SU-DHL-6 (cell line): ENCODE measurements around the gene NRL.

ENCODE experiments used
- H2AFZ ChIP-seq: fragments of 200-600 bp; sonication (generic); 2 replicates; pipeline ENCODE4 v1.6.1; 2014; ENCODE audit warnings: low read depth, mild to moderate bottlenecking, moderate library complexity, mixed read lengths, antibody characterized with exemption, low read length; ENCODE audit not compliant: severe bottlenecking
- H3F3A ChIP-seq: fragments of 200-600 bp; shearing (Covaris generic); 2 replicates; pipeline ENCODE4 v1.6.0; 2016; ENCODE audit warnings: antibody characterized with exemption, mild to moderate bottlenecking; ENCODE audit not compliant: insufficient read depth
- H3K27ac ChIP-seq: fragments of 200-600 bp; sonication (generic); 2 replicates; pipeline ENCODE4 v1.5.1; 2016; ENCODE audit warnings: low read depth, mild to moderate bottlenecking, low read length, moderate library complexity, mixed read lengths
- H3K27me3 ChIP-seq: fragments of 200-600 bp; sonication (generic), shearing (Covaris generic); 2 replicates; pipeline ENCODE4 v1.6.0; 2014; ENCODE audit warnings: mild to moderate bottlenecking, low read length
- H3K36me3 ChIP-seq: fragments of 200-600 bp; sonication (generic); 2 replicates; pipeline ENCODE4 v1.6.1; 2014; ENCODE audit warnings: mild to moderate bottlenecking, low read length, mixed read lengths
- H3K4me2 ChIP-seq: fragments of 300-600, 200-600 bp; shearing (Covaris generic), sonication (generic); 2 replicates; pipeline ENCODE4 v1.6.0; 2014; ENCODE audit warnings: low read length, low read depth, mild to moderate bottlenecking; ENCODE audit not compliant: poor library complexity, severe bottlenecking
- H3K4me3 ChIP-seq: fragments of 200-600 bp; sonication (generic); 2 replicates; pipeline ENCODE4 v1.5.1; 2014; ENCODE audit warnings: antibody characterized with exemption, low read length, mild to moderate bottlenecking, mixed read lengths; ENCODE audit not compliant: insufficient read depth, poor library complexity, severe bottlenecking
- H3K79me2 ChIP-seq: fragments of 200-600 bp; sonication (generic); 2 replicates; pipeline ENCODE4 v1.6.1; 2014; ENCODE audit warnings: mild to moderate bottlenecking, low read length, moderate library complexity; ENCODE audit not compliant: insufficient read depth
- H3K9ac ChIP-seq: fragments of 200-600 bp; sonication (generic); 2 replicates; pipeline ENCODE4 v1.7.0; 2014; ENCODE audit warnings: mild to moderate bottlenecking, low read length
- H3K9me2 ChIP-seq: fragments of 200-600 bp; sonication (generic); replicated peaks from 2 replicates; pipeline ENCODE4 v1.6.1; 2014; ENCODE audit warnings: low read length; ENCODE audit not compliant: insufficient read depth
- H3K9me3 ChIP-seq: fragments of 200-600 bp; sonication (generic); 2 replicates; pipeline ENCODE4 v1.6.1; 2014; ENCODE audit warnings: low read length, mixed read lengths; ENCODE audit not compliant: insufficient read depth
- H4K20me1 ChIP-seq: fragments of 200-600 bp; sonication (generic); 2 replicates; pipeline ENCODE4 v1.6.1; 2014; ENCODE audit warnings: low read depth, mild to moderate bottlenecking, antibody characterized with exemption, low read length, moderate library complexity, mixed read lengths
- CTCF ChIP-seq: fragments of 200-600 bp; sonication (generic); IDR thresholded peaks from one replicate; pipeline ENCODE4 v1.5.1; 2017; ENCODE audit warnings: antibody characterized with exemption, mild to moderate bottlenecking, low read length, moderate library complexity; ENCODE audit not compliant: insufficient read depth, poor library complexity, severe bottlenecking
- EZH2phosphoT487 ChIP-seq: fragments of 200-600 bp; sonication (generic), shearing (Covaris generic); conservative IDR thresholded peaks from 2 replicates; pipeline ENCODE4 v1.6.1; 2018; ENCODE audit warnings: mild to moderate bottlenecking, antibody characterized with exemption, low read length, moderate library complexity, mixed read lengths

Gene NRL

GRCh38 chr14:24113379-24113800 lies 1.4 kb downstream of the NRL start:
- Histone ChIP-seq H3K36me3 (no peaks in the 10 kb centered on the region), H3K9me2 (no peaks in the 10 kb centered on the region), H3K27ac (peak overlapping the region; percentile 90), H3K79me2 (peaks cover 16% of the 10 kb centered on the region), H4K20me1 (no peaks in the 10 kb centered on the region), H3K9me3 (no peaks in the 10 kb centered on the region), H3K4me2 (peak overlapping the region; percentile 89), H3F3A (peaks cover 16% of the 10 kb centered on the region; the same call in 1 of the 2 replicates), H3K9ac (peak overlapping the region; percentile 82), H3K27me3 (no peaks in the 10 kb centered on the region), H3K4me3 (peak overlapping the region; percentile 67), H2AFZ (peak overlapping the region; percentile 49)
- TF ChIP-seq EZH2phosphoT487 (no peak), CTCF (no peak)

DNA sequence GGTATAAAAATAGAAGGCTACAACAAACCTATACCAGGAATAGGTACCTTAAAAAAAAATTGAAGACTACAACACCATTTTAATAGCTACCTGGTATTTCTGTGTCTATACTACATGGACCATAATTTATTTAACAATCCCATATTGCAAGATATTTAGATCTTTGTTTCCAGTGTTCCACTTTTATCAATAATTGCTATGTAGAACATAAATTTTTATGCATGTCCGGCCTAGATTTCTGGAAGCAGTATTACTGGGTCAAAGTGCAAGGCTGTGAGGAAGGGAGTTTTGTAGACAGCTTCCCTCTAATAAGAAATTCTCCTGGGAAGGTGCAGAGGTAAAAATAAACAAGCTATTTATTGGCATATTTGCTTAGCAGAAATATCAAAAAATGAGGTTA lies 4.2 kb downstream of the NRL start:
- Histone ChIP-seq H3K9me2 (no peaks in the 10 kb centered on the region), H4K20me1 (no peaks in the 10 kb centered on the region), H3K36me3 (no peaks in the 10 kb centered on the region), H2AFZ (no peak overlapping the region), H3K79me2 (peaks cover 3% of the 10 kb centered on the region; the same call in 1 of the 2 replicates), H3K27ac (no peak overlapping the region), H3K9me3 (no peaks in the 10 kb centered on the region), H3K9ac (no peak overlapping the region), H3K27me3 (no peaks in the 10 kb centered on the region), H3K4me3 (no peak overlapping the region), H3K4me2 (no peak overlapping the region), H3F3A (peaks cover 16% of the 10 kb centered on the region; the same call in 1 of the 2 replicates)
- no peak for TF ChIP-seq CTCF

DNA sequence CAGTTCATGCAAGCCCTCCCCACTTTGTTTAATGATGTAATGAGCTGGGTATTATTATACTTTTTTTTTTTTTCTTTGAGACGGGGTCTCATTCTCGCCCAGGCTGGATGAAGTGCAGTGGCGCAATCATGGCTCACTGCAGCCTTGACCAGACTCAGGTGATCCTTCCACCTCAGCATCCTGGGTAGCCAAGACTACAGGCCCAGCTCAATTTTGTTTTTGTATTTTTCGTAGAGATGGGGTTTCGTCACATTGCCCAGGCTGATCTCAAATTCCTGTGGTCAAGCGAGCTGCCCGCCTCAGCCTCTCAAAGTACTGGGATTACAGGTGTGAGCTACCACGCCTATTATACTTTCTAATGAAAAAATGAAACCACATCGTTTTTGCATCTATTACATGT lies 4.7 kb downstream of the NRL start:
- H2AFZ ChIP-seq: no peak overlapping the region
- TF ChIP-seq CTCF (no peak), EZH2phosphoT487 (no peak)
- H3F3A ChIP-seq: peaks cover 16% of the 10 kb centered on the region; the same call in 1 of the 2 replicates
- no peak overlapping the region for H3K4me3 ChIP-seq
- no peak overlapping the region for H3K9ac ChIP-seq
- H4K20me1 ChIP-seq: no peaks in the 10 kb centered on the region
- no peaks in the 10 kb centered on the region; the same call in 1 of the 2 replicates for H3K79me2 ChIP-seq
- H3K9me3 ChIP-seq: no peaks in the 10 kb centered on the region
- no peaks in the 10 kb centered on the region for H3K27me3 ChIP-seq
- no peaks in the 10 kb centered on the region for H3K36me3 ChIP-seq
- no peak overlapping the region for H3K27ac ChIP-seq
- no peaks in the 10 kb centered on the region for H3K9me2 ChIP-seq
- H3K4me2 ChIP-seq: no peak overlapping the region
